Endothelial cell (in vitro differentiated cells): Measurements from ENCODE around the gene GRIN2A. TPM values are rescaled to one million over a fixed set of nuclear protein-coding genes. Genes with fewer than 3 reads are reported as not detected.

Source experiments
- DNase-seq: peaks from one replicate; pipeline ENCODE4 v3.0.0; 2021; ENCODE audit warnings: low spot score
- H3K27ac Mint-ChIP-seq: one replicate; pipeline ENCODE4 v1.8.0; 2021; ENCODE audit warnings: mixed read lengths, inconsistent platforms; ENCODE audit not compliant: unreplicated experiment
- H3K27me3 Mint-ChIP-seq: one replicate; pipeline ENCODE4 v1.8.0; 2021; ENCODE audit warnings: mild to moderate bottlenecking, moderate library complexity, mixed read lengths, inconsistent platforms; ENCODE audit not compliant: unreplicated experiment
- H3K36me3 Mint-ChIP-seq: one replicate; pipeline ENCODE4 v1.8.0; 2021; ENCODE audit warnings: mild to moderate bottlenecking, low read depth, mixed read lengths, inconsistent platforms; ENCODE audit not compliant: unreplicated experiment
- H3K4me1 Mint-ChIP-seq: one replicate; pipeline ENCODE4 v1.8.0; 2021; ENCODE audit warnings: mild to moderate bottlenecking, mixed read lengths, inconsistent platforms; ENCODE audit not compliant: unreplicated experiment
- H3K4me3 Mint-ChIP-seq: one replicate; pipeline ENCODE4 v1.8.0; 2021; ENCODE audit warnings: mild to moderate bottlenecking, mixed read lengths, inconsistent platforms; ENCODE audit not compliant: unreplicated experiment
- H3K9me3 Mint-ChIP-seq: one replicate; pipeline ENCODE4 v1.8.0; 2021; ENCODE audit warnings: mixed read lengths, inconsistent platforms; ENCODE audit not compliant: unreplicated experiment
- CTCF ChIP-seq: fragments of 200-600 bp; sonication (generic); IDR thresholded peaks from one replicate; pipeline ENCODE4 v1.5.0; 2021; ENCODE audit warnings: antibody characterized with exemption; ENCODE audit not compliant: unreplicated experiment
- total RNA-seq: library from RNA; stranded (reverse); fragmentation: NEBNext Ultra II Directional; extraction: Animal tissue kit (Norgen Biotek cat#: 25700); gene quantifications from one replicate; pipeline ENCODE4 v1.2.1, GENCODE V29; 2021; ENCODE audit not compliant: unreplicated experiment

GRIN2A gene
- total RNA-seq, 1 donor from 2014 or later, result 0.03 TPM

GRCh38 chr16:10218490-10219206 is 36.4 kb upstream of the GRIN2A start:
- no peaks in the 10 kb centered on the region for H3K9me3 Mint-ChIP-seq
- H3K27ac Mint-ChIP-seq, result no peak overlapping the region
- no peak overlapping the region for H3K4me3 Mint-ChIP-seq
- DNase-seq, result no peak
- no peaks in the 10 kb centered on the region for H3K27me3 Mint-ChIP-seq
- TF ChIP-seq CTCF, result no peak
- H3K36me3 Mint-ChIP-seq, result no peaks in the 10 kb centered on the region
- H3K4me1 Mint-ChIP-seq, result peaks cover 4% of the 10 kb centered on the region

- H3K27ac Mint-ChIP-seq, result no peak overlapping the region
- no peaks in the 10 kb centered on the region for H3K4me1 Mint-ChIP-seq
- H3K27me3 Mint-ChIP-seq, result no peaks in the 10 kb centered on the region
- no peaks in the 10 kb centered on the region for H3K36me3 Mint-ChIP-seq
- no peaks in the 10 kb centered on the region for H3K9me3 Mint-ChIP-seq
- TF ChIP-seq CTCF, result no peak
- no peak overlapping the region for H3K4me3 Mint-ChIP-seq
- DNase-seq, result no peak
These were observed 31.5 kb upstream of the GRIN2A start for GRCh38 chr16:10213748-10214147.

GRCh38 chr16:10210944-10211343 is 28.7 kb upstream of the GRIN2A start:
- no peak for TF ChIP-seq CTCF
- no peaks in the 10 kb centered on the region for H3K9me3 Mint-ChIP-seq
- no peak overlapping the region for H3K4me3 Mint-ChIP-seq
- no peak overlapping the region for H3K27ac Mint-ChIP-seq
- DNase-seq, result no peak
- peaks cover 3% of the 10 kb centered on the region for H3K27me3 Mint-ChIP-seq
- no peaks in the 10 kb centered on the region for H3K36me3 Mint-ChIP-seq
- H3K4me1 Mint-ChIP-seq, result no peaks in the 10 kb centered on the region

GRCh38 chr16:10206865-10207264 is 24.6 kb upstream of the GRIN2A start:
- Mint-ChIP-seq H3K27ac (no peak overlapping the region), H3K9me3 (no peaks in the 10 kb centered on the region), H3K36me3 (no peaks in the 10 kb centered on the region), H3K4me1 (no peaks in the 10 kb centered on the region), H3K4me3 (no peak overlapping the region), H3K27me3 (peaks cover 3% of the 10 kb centered on the region)
- no peak for DNase-seq
- no peak for TF ChIP-seq CTCF

GRCh38 chr16:10206215-10206614 is 24.0 kb upstream of the GRIN2A start:
- H3K36me3 Mint-ChIP-seq, result no peaks in the 10 kb centered on the region
- no peak overlapping the region for H3K4me3 Mint-ChIP-seq
- H3K27ac Mint-ChIP-seq, result no peak overlapping the region
- peaks cover 3% of the 10 kb centered on the region for H3K27me3 Mint-ChIP-seq
- no peaks in the 10 kb centered on the region for H3K4me1 Mint-ChIP-seq
- no peak for DNase-seq
- TF ChIP-seq CTCF, result no peak
- no peaks in the 10 kb centered on the region for H3K9me3 Mint-ChIP-seq
